Spleen (tissue), 11 donors: ENCODE results near the gene BCAT1. TPM values are rescaled to one million over a fixed set of nuclear protein-coding genes. Genes with fewer than 3 reads are reported as not detected.

Experiments
- DNase-seq: peaks from one replicate; pipeline ENCODE4 v3.0.0-alpha.2; 2020
- H3K27ac ChIP-seq, 8 donors: fragments of 200-600 bp; sonication (generic) in 7 of 8; 1 replicate in 4 of 8; 2 replicates in 4 of 8; pipeline versions ENCODE4 v1.5.0 to v1.8.0; 2016 to 2021; ENCODE audit warnings: inconsistent platforms in 4 of 8, mild to moderate bottlenecking in 4 of 8, moderate library complexity in 1 of 8
- H3K27me3 ChIP-seq, 7 donors: fragments of 200-600 bp; sonication (generic) in 6 of 7; replicated peaks in 1 of 7; 1 replicate in 4 of 7; 2 replicates in 3 of 7; pipeline versions ENCODE4 v1.5.0 to v1.8.0; 2016 to 2021; ENCODE audit warnings: inconsistent platforms in 3 of 7, mild to moderate bottlenecking in 1 of 7
- H3K36me3 ChIP-seq, 6 donors: fragments of 200-600 bp; sonication (generic) in 5 of 6; 1 replicate in 4 of 6; 2 replicates in 2 of 6; pipeline versions ENCODE4 v1.5.0 to v1.8.0; 2016 to 2021; ENCODE audit warnings: inconsistent platforms in 2 of 6
- H3K4me1 ChIP-seq, 6 donors: fragments of 200-600 bp; sonication (generic) in 5 of 6; 1 replicate in 3 of 6; 2 replicates in 3 of 6; pipeline versions ENCODE4 v1.5.0 to v1.8.0; 2016 to 2021; ENCODE audit warnings: inconsistent platforms in 3 of 6
- H3K4me3 ChIP-seq, 8 donors: fragments of 200-600 bp; sonication (generic) in 7 of 8; 1 replicate in 4 of 8; 2 replicates in 4 of 8; pipeline versions ENCODE4 v1.5.0 to v1.8.0; 2016 to 2021; ENCODE audit warnings: inconsistent platforms in 4 of 8, mild to moderate bottlenecking in 4 of 8, moderate library complexity in 2 of 8
- H3K9me3 ChIP-seq, 8 donors: fragments of 200-600 bp; sonication (generic) in 7 of 8; 1 replicate in 4 of 8; 2 replicates in 4 of 8; pipeline versions ENCODE4 v1.5.0 to v1.8.0; 2016 to 2021; ENCODE audit warnings: inconsistent platforms in 4 of 8
- POLR2A ChIP-seq, 3 donors: fragments of 450-650 bp; IDR thresholded peaks; one replicate each; pipeline ENCODE4 v1.5.1; 2017; ENCODE audit warnings: antibody characterized with exemption in 3 of 3, mild to moderate bottlenecking in 1 of 3
- POLR2AphosphoS5 ChIP-seq, 3 donors: sonication (generic); formaldehyde crosslinking; IDR thresholded peaks; one replicate each; pipeline ENCODE4 v1.5.1; 2017; ENCODE audit warnings: antibody characterized with exemption in 3 of 3
- WGBS, 5 donors: extraction: QIAGEN DNeasy Blood & Tissue Kit in 3 of 5; methylation state at CpG; one replicate each; pipeline versions ENCODE4 v1.1.5 to v1.1.7; 2013 to 2018; 5-methylcytosine and 5-hydroxymethylcytosine counted together
- intact Hi-C: fragments of 100-400 bp; cut with DNase I; formaldehyde crosslinking; loops from one replicate; pipeline ENCODE4 v1.15.0; 2023; ENCODE audit warnings: low total_unique reads
- polyA plus RNA-seq, 3 donors: library from polyadenylated mRNA; stranded (reverse); fragments of 200-250 nt; gene quantifications; one replicate each; pipeline ENCODE4 v1.2.1, GENCODE V29; 2013
- total RNA-seq, 7 donors: library from RNA; depleted of rRNA in 3 of 7; stranded (reverse); fragments of >200 nt in 3 of 7; fragmentation: NEBNext Ultra II Directional in 4 of 7; extraction: Animal tissue kit (Norgen Biotek cat#: 25700) in 4 of 7; gene quantifications; one replicate each; pipeline versions ENCODE4 v1.1.0 to v1.2.1, GENCODE V29; 2016 to 2021
- TF ChIP-seq, protein P1 (sequence below), 11 experiments: fragments of 200-600 bp in 7 of 11; fragments of 450-650 bp in 4 of 11; sonication (generic) in 4 of 11; IDR thresholded peaks in 8 of 11; conservative IDR thresholded peaks in 3 of 11; 1 replicate in 7 of 11; 2 replicates in 4 of 11; pipeline versions ENCODE4 v1.4.0 to v1.8.0; 2016 to 2021; ENCODE audit warnings: antibody characterized with exemption in 11 of 11, inconsistent platforms in 4 of 11, mild to moderate bottlenecking in 1 of 11
- donor health status: healthy with polysubstance abuse.
- donor health status: DM: no; HTN: no; CAD: no; lungs with moderate emphysema.
- donor health status: DM: no; HTN: no; CAD: no.
- donor health status: Bipolar disorder and iron deficiency.
- donor health status: healthy.
- donor health status: DM: no; HTN: no; CAD: no.
- donor health status: DM: yes; HTN: yes; CAD: no.

The BCAT1 gene
- total and polyA plus RNA-seq, 10 donors: 0.54 to 18.4 (median 8.7) TPM

DNA sequence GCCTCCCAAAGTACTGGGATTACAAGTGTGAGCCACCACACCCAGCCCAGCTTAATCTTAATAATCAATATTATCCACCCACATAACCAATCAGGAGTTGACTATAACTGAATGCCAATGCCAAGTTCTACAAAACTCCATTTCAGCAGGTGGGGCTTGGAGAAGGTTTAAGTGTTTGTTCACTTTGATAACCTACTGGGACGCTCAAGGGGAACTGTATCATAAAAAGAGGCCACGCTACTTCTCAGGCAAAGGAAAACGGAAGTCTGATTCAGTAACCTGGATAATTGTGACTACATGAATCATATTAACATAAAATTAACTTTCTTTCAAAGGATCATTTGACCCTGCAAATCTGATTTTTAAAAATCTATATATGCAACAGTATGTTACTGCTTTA, 179.2 kb downstream of the BCAT1 start:
- 59 to 96% (median 92%) methylated on average over 3 of the region's 3 CpGs for WGBS, 5 donors
- DNase-seq: no peak
- Histone ChIP-seq H3K36me3 (no peaks in the 10 kb centered on the region), H3K4me3 (no peak overlapping the region), H3K27ac (no peak overlapping the region), H3K4me1 (no peaks in the 10 kb centered on the region), H3K9me3 (peaks cover 0 to 18% (median 8%) of the 10 kb centered on the region in 8 donors), H3K27me3 (no peaks in the 10 kb centered on the region)
- TF ChIP-seq, protein P1, sequence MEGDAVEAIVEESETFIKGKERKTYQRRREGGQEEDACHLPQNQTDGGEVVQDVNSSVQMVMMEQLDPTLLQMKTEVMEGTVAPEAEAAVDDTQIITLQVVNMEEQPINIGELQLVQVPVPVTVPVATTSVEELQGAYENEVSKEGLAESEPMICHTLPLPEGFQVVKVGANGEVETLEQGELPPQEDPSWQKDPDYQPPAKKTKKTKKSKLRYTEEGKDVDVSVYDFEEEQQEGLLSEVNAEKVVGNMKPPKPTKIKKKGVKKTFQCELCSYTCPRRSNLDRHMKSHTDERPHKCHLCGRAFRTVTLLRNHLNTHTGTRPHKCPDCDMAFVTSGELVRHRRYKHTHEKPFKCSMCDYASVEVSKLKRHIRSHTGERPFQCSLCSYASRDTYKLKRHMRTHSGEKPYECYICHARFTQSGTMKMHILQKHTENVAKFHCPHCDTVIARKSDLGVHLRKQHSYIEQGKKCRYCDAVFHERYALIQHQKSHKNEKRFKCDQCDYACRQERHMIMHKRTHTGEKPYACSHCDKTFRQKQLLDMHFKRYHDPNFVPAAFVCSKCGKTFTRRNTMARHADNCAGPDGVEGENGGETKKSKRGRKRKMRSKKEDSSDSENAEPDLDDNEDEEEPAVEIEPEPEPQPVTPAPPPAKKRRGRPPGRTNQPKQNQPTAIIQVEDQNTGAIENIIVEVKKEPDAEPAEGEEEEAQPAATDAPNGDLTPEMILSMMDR (IDR thresholded peaks at IDR 0.05 in 8 of 11, conservative IDR thresholded peaks at IDR 0.05 in 3 of 11): no peak
- TF ChIP-seq POLR2AphosphoS5 (IDR thresholded peaks at IDR 0.05) (no peak), POLR2A (IDR thresholded peaks at IDR 0.05) (no peak)
- intact Hi-C loops: no loop called here

DNA sequence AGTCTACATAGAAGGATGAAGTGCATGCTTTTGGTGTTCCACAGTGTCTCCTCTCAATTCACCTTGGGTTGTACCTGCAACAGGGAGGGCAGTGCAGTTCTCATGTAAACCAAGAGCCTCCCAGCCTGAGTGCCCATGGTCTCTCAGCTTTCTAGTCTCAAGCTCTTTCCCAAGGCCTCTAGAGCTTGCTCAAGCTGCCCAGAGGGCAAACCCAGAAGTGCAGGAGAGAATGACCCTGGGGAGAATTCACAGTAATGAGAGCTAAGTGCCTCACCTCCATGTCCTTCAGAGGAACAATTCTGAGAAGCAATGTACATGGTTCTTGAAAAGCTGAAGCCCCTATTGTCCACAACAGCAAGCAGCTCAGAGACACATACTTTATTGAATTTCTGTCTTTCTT, 180.5 kb downstream of the BCAT1 start:
- intact Hi-C loops: no loop called here
- Histone ChIP-seq H3K4me1 (no peaks in the 10 kb centered on the region), H3K36me3 (no peaks in the 10 kb centered on the region), H3K27me3 (no peaks in the 10 kb centered on the region), H3K9me3 (peaks cover 0 to 18% (median 8%) of the 10 kb centered on the region in 8 donors), H3K4me3 (no peak overlapping the region), H3K27ac (no peak overlapping the region)
- no peak for DNase-seq
- TF ChIP-seq, protein P1 (IDR thresholded peaks at IDR 0.05 in 8 of 11, conservative IDR thresholded peaks at IDR 0.05 in 3 of 11): no peak
- no peak for TF ChIP-seq POLR2AphosphoS5 (IDR thresholded peaks at IDR 0.05)

DNA sequence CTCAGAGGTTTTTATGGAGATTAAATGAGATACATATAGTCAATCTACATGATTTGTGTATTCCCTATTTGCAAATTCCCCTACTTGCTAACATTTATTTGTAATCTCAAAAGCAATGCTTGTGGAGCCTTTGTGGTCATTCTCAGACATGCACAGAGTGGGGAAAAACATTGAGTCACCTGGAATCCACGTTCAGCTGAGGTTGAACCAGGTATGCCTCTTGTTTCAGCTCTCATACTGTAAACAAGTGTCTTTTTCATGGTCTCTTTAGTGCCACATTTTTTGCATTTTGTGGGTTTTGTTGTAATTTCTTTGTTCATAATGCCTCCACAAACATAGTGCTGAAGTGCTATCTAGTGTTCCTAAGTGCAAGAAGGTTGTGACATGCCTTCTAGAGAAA, 181.9 kb downstream of the BCAT1 start:
- 58 to 78% (median 69%) methylated on average over 1 of the region's 1 CpG for WGBS, 5 donors
- no peak overlapping the region for H3K4me3 ChIP-seq
- intact Hi-C loops: no loop called here
- no peaks in the 10 kb centered on the region for H3K4me1 ChIP-seq
- H3K36me3 ChIP-seq: no peaks in the 10 kb centered on the region
- H3K9me3 ChIP-seq: peaks cover 0 to 18% (median 8%) of the 10 kb centered on the region in 8 donors
- H3K27me3 ChIP-seq: no peaks in the 10 kb centered on the region
- no peak overlapping the region for H3K27ac ChIP-seq
- no peak for DNase-seq
- TF ChIP-seq POLR2A (IDR thresholded peaks at IDR 0.05): no peak

DNA sequence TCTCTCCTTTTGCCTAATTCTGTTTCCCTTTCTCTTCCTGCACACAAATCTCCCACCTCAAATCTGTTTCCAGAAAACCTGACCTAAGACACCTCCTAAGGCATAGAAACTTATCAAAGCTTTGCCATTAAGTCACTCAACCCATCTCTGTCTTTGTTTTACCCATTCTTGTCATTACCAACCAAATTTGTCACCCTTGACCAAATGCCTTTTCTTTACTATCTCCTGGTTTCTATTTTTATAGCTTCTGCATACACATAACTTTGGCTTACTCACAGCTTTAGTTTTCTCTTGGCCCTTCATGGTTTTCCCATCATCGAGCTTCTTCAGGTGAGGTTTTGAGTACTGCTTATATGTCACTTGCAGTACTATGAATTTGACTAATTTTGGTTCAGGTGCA, 184.2 kb downstream of the BCAT1 start:
- WGBS, 5 donors: 66 to 93% (median 86%) methylated on average over 1 of the region's 1 CpG
- H3K27me3 ChIP-seq: no peaks in the 10 kb centered on the region
- intact Hi-C loops: no loop called here
- no peaks in the 10 kb centered on the region for H3K36me3 ChIP-seq
- DNase-seq: no peak
- TF ChIP-seq, protein P1 (IDR thresholded peaks at IDR 0.05 in 8 of 11, conservative IDR thresholded peaks at IDR 0.05 in 3 of 11): no peak
- TF ChIP-seq POLR2AphosphoS5 (IDR thresholded peaks at IDR 0.05) (no peak), POLR2A (IDR thresholded peaks at IDR 0.05) (no peak)
- no peaks in the 10 kb centered on the region for H3K4me1 ChIP-seq
- H3K4me3 ChIP-seq: no peak overlapping the region
- H3K9me3 ChIP-seq: peaks cover 0 to 18% (median 8%) of the 10 kb centered on the region in 8 donors
- H3K27ac ChIP-seq: no peak overlapping the region
